GM18526 (cell line): ENCODE results near the gene PNMA6E.

Experiments
- POLR2A ChIP-seq: IDR thresholded peaks from 3 replicates; pipeline ENCODE4 v1.6.1; 2011; ENCODE audit not compliant: insufficient read length; ENCODE audit errors: extremely low read depth

The PNMA6E gene

GRCh38 chrX:153382563-153383482, 18.3 kb downstream of the PNMA6E start:
- TF ChIP-seq POLR2A: no peak

GRCh38 chrX:153381684-153382532, 19.2 kb downstream of the PNMA6E start:
- no peak for TF ChIP-seq POLR2A

- TF ChIP-seq POLR2A: no peak
These were observed 20.5 kb downstream of the PNMA6E start for GRCh38 chrX:153380691-153381090.

GRCh38 chrX:153379971-153380581, 21.1 kb downstream of the PNMA6E start:
- TF ChIP-seq POLR2A: no peak

GRCh38 chrX:153379508-153379907, 21.6 kb downstream of the PNMA6E start:
- no peak for TF ChIP-seq POLR2A

- no peak for TF ChIP-seq POLR2A
These were observed 22.5 kb downstream of the PNMA6E start for GRCh38 chrX:153378607-153379006.

GRCh38 chrX:153377727-153378126, 23.4 kb downstream of the PNMA6E start:
- no peak for TF ChIP-seq POLR2A

- no peak for TF ChIP-seq POLR2A
These were observed 25.6 kb downstream of the PNMA6E start for GRCh38 chrX:153375571-153375970.

- TF ChIP-seq POLR2A: no peak
These were observed 26.7 kb downstream of the PNMA6E start for GRCh38 chrX:153374426-153374825.

- TF ChIP-seq POLR2A: no peak
These were observed 28.2 kb downstream of the PNMA6E start for GRCh38 chrX:153372949-153373348.

GRCh38 chrX:153371256-153371655, 29.9 kb downstream of the PNMA6E start:
- TF ChIP-seq POLR2A: no peak

- no peak for TF ChIP-seq POLR2A
These were observed 30.7 kb downstream of the PNMA6E start for GRCh38 chrX:153370293-153371055.

- no peak for TF ChIP-seq POLR2A
These were observed 34.1 kb downstream of the PNMA6E start for GRCh38 chrX:153366878-153367538.

- no peak for TF ChIP-seq POLR2A
These were observed 35.0 kb downstream of the PNMA6E start for GRCh38 chrX:153366119-153366518.
